Neural progenitor cell (in vitro differentiated cells): ENCODE measurements around the gene SUPT20HL2.

Experiments
- CTCF ChIP-seq: fragments of 200-600 bp; sonication (generic); IDR thresholded peaks from 2 replicates; pipeline ENCODE4 v1.5.1; 2017; ENCODE audit warnings: antibody characterized with exemption, mild to moderate bottlenecking
- EZH2 ChIP-seq: fragments of 200-600 bp; sonication (generic); IDR thresholded peaks from 2 replicates; pipeline ENCODE4 v1.6.1; 2017; ENCODE audit warnings: antibody characterized with exemption, mild to moderate bottlenecking, moderate library complexity
- EZH2phosphoT487 ChIP-seq: fragments of 200-600 bp; sonication (generic); IDR thresholded peaks from 2 replicates; pipeline ENCODE4 v1.6.1; 2017; ENCODE audit warnings: antibody characterized with exemption

- TF ChIP-seq CTCF (no peak), EZH2 (no peak), EZH2phosphoT487 (no peak)
Observed at GRCh38 chrX:24340501-24340900, 26.6 kb upstream of the SUPT20HL2 start.
